Stimulated activated CD4-positive, alpha-beta T cell treated with anti-CD3 and anti-CD28 coated beads, TNF-alpha, amount 100 ng/mL, for 1 hour (primary cell): ENCODE data around the gene HSPA12B.

Experiments used
- DNase-seq, 3 donors: peaks; one replicate each; pipeline ENCODE4 v3.0.0-alpha.2; 2020; ENCODE audit warnings: low read depth in 3 of 3, low spot score in 1 of 3

HSPA12B gene

GRCh38 chr20:3729378-3729777 is 3.1 kb upstream of the HSPA12B start:
- DNase-seq, result no peak

DNA sequence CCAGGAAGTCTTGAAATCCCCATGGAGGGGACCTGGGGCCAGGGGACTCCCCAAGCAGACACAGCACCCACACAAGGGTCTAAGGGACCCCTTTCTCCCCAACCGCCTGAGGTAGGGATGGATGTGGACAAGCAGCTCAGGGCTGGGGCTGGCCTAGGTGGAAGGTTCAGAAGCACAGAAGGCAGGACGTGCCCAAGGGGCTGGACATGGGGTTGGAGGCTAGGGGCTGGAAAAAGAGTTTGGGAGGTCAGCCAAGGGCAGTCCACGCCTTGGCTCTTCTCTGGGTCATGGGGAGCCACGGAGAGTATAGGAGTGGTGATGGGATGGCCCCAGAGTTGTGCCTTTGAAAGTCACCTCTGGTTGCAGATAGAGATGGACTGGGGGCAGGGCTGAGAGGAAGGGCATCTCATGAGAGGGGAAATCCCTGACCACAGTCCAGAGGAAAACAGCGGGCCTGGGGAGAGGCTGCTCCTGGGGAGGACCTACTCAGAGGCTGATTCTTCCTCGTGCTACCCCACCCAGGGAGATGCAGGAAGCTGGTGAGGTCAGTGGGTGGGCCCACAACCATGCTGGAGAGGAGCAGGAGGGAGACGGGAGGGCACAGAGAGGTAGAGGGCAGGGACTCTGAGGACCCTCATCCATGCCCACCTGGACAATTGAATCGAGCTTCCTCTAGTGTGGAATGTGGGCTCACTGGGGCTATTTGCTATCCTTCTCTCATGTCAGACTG is 2.5 kb upstream of the HSPA12B start:
- no peak for DNase-seq

DNA sequence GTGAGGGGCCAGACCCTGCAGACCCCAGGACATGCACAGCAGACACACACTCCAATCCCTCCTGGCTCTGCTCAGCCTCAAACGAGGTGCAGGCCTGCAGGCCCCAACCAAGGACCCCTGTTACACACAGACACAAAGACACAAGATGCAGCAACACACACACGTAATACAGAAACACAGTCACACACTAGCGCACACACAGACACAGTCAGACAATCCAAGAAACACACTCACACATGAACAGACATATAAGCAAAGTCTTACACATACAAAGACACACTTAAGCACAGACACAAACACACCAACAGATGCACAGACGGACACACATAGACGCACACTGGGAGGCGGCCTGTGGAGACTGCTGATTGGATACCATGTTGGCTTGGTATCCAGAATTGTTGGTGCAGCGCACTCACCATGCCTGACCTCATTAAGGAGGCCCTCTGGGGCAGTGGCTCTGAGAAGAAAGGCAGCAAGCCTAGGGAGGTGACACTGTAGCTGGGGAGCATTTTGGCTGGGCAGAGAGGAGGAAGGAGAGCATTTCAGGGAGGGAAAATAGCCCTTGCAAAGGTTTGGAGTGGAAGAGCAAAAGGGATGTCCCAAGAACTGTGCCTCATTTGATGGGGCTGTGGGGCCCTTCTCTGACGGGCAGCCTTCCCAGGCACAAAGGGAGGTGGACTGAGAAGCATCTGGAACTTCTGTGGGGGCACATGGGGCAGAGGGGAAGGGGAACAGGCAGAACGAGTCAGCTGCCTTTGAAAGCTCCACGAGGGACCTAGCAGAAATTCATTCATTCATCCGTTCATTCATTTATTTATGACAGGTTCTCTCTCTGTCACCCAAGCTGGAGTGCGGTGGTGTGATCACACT is 1.4 kb upstream of the HSPA12B start:
- DNase-seq, result no peak

- no peak for DNase-seq
Measured at GRCh38 chr20:3731944-3732326, 550 bp upstream of the HSPA12B start.

- no peak for DNase-seq
Measured at GRCh38 chr20:3733119-3733995, 872 bp downstream of the HSPA12B start.

- no peak for DNase-seq
Measured at GRCh38 chr20:3734111-3734843, 1.8 kb downstream of the HSPA12B start.

GRCh38 chr20:3735768-3736167 is 3.3 kb downstream of the HSPA12B start:
- DNase-seq, result no peak

DNA sequence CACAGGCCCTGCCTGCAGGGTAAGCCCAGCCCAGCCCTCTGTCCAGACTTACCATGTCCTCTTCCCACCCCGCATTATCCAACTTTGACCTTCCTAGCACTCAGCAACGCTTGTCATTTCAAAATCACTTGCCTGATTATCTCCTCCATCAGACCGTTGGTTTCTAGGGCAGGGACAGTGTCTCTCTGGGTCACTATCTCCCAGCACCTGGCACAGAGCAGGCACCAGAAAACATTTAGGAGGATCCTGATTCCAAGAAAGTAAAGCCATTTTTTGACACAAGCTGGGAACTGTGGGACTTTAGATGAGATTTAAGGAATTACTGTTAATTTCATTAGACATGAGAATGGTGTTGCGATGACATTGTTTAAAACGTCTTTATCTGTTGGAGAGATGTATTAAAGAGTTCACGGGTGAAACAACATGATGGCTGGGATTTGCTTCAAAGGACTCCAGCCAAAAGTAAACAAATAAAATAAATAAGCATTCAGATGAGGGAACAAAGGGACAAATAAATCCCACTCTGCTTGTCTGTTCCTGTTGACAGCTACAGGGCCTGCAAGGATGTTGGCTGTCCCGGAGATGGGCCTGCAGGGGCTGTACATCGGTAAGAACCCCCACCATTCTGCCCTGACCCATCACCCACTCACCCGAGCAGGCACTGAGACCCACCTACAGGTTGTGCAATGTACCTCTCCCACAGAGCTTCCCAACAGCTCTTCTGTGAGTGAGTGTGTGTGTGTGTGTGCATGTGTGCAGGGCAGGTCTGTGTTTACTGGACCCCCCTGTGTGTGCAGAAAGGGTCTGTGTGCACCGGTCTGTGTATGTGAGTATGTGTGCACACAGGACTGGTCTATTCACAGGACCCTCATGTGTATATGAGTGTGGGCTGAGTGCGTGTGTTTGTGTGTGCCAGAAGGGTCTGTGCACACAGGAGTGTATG is 5.9 kb downstream of the HSPA12B start:
- no peak for DNase-seq

DNA sequence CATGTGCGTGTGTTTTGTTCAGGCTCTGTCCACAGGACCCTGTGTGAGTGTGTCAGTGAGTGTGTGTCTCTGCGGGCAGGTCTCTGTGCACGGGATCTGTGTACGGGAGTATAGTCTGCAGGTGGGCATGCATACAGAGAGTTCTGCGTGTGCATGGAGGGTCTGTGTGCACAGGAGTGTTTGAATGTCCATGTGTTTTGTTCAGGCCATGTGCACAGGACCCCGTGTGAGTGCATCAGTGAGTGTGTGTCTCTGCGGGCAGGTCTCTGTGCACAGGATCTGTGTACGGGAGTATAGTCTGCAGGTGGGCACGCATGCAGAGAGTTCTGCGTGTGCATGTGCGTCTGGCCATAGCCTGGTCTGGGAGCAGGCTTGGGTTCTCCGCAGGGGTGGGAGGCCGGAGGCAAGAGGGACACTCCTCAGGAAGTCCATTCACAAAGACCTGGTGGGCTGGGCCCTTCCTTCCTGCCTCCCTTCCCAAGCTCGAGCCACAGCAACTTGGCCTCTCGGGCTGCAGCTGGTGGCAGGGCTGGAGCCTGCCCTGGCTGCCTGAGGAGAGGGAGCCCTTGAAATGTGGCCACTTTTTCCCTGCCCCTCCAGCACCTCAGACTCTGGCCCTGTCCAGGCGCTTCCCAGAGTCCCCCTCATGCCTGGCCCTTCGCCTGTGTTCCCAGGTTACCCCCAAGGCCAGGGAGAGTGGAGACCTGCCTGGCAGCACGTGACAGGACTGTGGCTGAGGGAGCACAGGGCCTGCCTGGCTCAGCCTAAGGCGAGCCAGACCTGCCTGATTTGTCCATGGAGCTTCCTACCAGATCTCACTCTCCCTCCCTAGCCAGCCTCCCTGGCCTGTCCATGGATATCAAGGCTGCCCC is 6.8 kb downstream of the HSPA12B start:
- no peak for DNase-seq

- DNase-seq, result no peak
Measured at GRCh38 chr20:3739926-3740451, 7.5 kb downstream of the HSPA12B start.

DNA sequence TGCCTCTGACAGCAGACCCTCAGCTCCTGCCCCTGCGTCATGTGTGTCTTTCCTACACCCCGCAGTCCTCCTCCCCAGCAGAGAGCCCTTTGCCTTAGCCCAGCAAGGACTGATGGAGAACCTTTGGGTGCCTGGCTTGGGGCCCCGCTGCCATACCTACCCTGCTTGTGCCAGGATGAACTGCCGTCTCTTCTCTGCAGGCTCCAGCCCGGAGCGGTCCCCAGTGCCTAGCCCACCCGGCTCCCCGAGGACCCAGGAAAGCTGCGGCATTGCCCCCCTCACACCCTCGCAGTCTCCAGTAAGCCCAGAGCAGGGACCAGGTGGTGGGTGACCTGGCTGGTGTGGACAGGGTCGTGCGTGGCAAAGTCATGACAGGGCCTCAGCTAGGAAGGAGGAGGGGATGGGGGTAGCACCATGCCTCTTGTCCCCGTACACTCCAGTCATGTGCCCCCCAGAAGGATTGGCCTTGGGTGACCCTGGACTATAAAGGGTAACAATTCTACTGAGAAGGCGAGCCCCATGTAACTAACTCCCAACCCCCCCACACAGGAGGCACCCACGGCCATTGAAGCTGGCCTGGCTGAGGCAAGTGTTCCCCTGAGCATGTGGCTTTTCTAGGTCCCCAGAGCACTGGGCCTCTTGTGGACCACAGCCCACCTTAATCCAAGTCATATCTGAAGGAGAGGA is 8.3 kb downstream of the HSPA12B start:
- DNase-seq, result no peak

DNA sequence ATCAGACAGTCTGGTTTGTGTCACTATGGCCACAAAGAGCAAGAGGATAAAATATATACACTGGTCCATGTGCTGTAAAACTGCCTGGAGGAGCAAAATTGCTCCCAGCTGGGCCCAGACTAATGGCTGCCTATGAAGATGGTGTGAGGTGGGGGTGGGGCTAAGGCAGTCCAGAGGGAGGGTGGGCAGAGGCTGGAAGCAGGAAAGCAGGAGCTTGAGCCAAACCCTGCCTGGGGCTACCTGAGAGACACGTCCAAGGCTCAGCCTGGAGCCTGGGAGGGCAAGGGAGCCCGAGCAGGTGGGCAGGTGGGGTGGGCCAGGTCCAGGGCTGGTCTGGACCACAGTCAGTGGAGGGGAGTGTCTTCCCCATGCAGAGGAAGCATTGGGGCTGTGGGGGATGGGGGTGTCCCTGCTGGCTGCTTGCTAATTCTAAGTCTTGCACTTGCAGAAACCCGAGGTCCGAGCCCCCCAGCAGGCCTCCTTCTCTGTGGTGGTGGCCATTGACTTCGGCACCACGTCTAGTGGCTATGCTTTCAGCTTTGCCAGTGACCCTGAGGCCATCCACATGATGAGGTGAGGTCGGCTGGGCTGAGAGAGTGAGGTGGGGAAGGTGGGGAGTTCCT is 9.5 kb downstream of the HSPA12B start:
- DNase-seq, result no peak

DNA sequence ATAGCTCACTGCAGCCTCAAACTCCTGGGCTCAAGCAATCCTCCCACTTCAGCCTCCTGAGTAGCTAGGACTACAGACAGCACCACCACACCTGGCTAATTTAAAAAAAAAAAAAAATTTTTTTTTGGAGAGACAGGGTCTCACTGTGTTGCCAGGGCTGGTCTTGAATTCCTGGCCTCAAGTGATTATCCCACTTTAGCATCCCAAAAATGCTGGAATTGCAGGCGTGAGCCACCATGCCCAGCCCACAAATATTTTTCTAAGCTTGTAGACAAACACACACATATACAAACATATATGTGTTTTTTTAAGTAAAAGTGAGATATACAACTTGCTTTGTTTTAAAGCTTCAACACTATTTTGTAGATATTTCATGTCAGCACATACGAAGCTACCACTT is 10.8 kb downstream of the HSPA12B start:
- DNase-seq, result no peak

DNA sequence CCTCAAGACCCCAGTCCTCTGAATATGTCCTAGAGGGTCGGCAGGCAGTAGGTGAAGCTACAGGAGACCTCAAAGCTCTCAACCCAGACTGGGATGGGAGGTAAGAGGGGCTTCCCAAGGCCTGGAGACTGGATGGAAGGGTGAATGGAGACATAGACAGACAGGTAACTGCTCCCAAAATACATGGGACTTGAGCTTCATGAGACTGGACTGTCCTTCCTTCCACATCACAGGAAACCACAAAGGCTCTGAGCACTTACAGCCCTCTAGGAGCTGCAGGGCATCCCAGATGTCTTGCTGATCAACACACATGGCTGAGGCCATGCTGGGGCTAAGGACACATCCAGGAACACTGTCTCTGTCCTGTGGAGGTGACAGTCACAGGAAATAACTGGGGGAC is 11.6 kb downstream of the HSPA12B start:
- DNase-seq, result no peak

- DNase-seq, result peak; percentile 42 to 57 (median 47)
Measured at GRCh38 chr20:3744806-3745685, 12.6 kb downstream of the HSPA12B start.

GRCh38 chr20:3745686-3746173 is 13.2 kb downstream of the HSPA12B start:
- DNase-seq, result no peak
